Suprapubic skin (tissue), 3 donors: ENCODE measurements around the gene RNF130.

ENCODE experiments used
- EP300 ChIP-seq: sonication (generic); formaldehyde crosslinking; IDR thresholded peaks from one replicate; pipeline ENCODE4 v1.6.1; 2017; ENCODE audit warnings: antibody characterized with exemption
- TF ChIP-seq, protein P1 (sequence below), 2 donors: fragments of 200-600 bp in 1 of 2; fragments of 450-650 bp in 1 of 2; sonication (generic) in 1 of 2; IDR thresholded peaks; one replicate each; pipeline ENCODE4 v1.5.1; 2016 to 2019; ENCODE audit warnings: antibody characterized with exemption in 2 of 2, mild to moderate bottlenecking in 1 of 2, moderate library complexity in 1 of 2

DNA sequence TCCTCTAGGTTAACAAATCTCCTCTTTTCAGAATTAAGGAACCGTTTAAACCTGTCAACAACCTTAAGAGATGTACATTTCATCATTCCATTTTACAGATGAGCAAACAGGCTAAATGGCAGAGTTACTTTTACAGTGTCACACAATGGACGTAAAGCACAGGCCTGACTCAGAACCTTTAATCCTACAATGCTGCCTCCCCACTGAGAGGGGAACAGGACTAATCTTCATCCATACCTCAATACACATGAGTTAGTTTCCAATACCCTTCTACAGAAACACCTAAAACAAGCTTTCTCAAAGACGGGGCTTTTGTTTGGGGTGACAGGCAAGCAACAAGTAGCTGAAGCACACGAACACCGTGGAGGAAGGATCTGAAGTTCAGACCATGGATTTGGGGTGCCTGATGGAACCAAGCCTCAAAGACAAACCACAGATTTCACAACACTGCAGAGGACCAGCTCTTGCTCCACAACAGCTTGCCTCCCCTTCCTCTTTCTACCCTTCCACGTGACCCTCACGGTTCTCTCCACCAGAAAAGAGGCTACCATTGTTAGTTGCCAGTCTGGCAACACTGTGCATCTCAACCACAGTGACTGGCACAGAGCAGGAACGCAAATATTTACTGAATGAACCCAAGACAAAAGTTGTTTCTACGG, 1.8 kb downstream of the RNF130 start:
- TF ChIP-seq, protein P1, sequence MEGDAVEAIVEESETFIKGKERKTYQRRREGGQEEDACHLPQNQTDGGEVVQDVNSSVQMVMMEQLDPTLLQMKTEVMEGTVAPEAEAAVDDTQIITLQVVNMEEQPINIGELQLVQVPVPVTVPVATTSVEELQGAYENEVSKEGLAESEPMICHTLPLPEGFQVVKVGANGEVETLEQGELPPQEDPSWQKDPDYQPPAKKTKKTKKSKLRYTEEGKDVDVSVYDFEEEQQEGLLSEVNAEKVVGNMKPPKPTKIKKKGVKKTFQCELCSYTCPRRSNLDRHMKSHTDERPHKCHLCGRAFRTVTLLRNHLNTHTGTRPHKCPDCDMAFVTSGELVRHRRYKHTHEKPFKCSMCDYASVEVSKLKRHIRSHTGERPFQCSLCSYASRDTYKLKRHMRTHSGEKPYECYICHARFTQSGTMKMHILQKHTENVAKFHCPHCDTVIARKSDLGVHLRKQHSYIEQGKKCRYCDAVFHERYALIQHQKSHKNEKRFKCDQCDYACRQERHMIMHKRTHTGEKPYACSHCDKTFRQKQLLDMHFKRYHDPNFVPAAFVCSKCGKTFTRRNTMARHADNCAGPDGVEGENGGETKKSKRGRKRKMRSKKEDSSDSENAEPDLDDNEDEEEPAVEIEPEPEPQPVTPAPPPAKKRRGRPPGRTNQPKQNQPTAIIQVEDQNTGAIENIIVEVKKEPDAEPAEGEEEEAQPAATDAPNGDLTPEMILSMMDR (IDR thresholded peaks at IDR 0.05) = no peak
- TF ChIP-seq EP300 = no peak
